ENCODE measurements around the gene MAP1B. TPM values are rescaled to one million over a fixed set of nuclear protein-coding genes. Genes with fewer than 3 reads are reported as not detected.

Gene MAP1B
- total and polyA plus RNA-seq, 9 of the 15 experiments (the other 6 are each of a cell fraction or from before 2014, with no cell fraction given): 5.2 to 66.1 (median 17.3) TPM

GRCh38 chr5:72202331-72202825, 95.1 kb downstream of the MAP1B start (continued):
- no peak for TF ChIP-seq CGGBP1 (CRISPR knock-in tag; IDR thresholded peaks at IDR 0.05)
- TF ChIP-seq CLOCK (CRISPR knock-in tag; IDR thresholded peaks at IDR 0.05; ENCODE audit: borderline replicate concordance): no peak
- TF ChIP-seq ARID1B (IDR thresholded peaks at IDR 0.05): no peak

GRCh38 chr5:72203251-72203845, 96.1 kb downstream of the MAP1B start:
- no peak for DNase-seq (ENCODE audit: extremely low read depth in 1 of 4, low spot score in 3 of 4)
- Histone ChIP-seq H3K36me3 (ENCODE audit: control insufficient read depth, insufficient read depth, low read length) (peaks cover 83% of the 10 kb centered on the region), H3K9ac (ENCODE audit: insufficient read depth in 1 of 2, low read depth in 2 of 2, low read length in 2 of 2) (no peak overlapping the region), H2AFZ (ENCODE audit: low read depth, low read length) (no peak overlapping the region), H3K79me2 (ENCODE audit: control insufficient read depth, insufficient read depth, low read length) (no peaks in the 10 kb centered on the region), H3K4me3 (no peak overlapping the region), H3K4me2 (ENCODE audit: insufficient read depth, low read length) (no peak overlapping the region), H3K9me1 (ENCODE audit: control insufficient read depth, insufficient read depth, low read length) (peaks cover 3% of the 10 kb centered on the region), H4K20me1 (replicated peaks; ENCODE audit: control insufficient read depth, insufficient read depth, low read length) (no peaks in the 10 kb centered on the region), H3K9me3 (replicated peaks; ENCODE audit: control insufficient read depth, insufficient read depth, low read depth, low read length) (no peaks in the 10 kb centered on the region), H3K27me3 (ENCODE audit: control insufficient read depth in 2 of 2, insufficient read depth in 2 of 2, low read length in 2 of 2) (no peaks in the 10 kb centered on the region), H3K27ac (ENCODE audit: extremely low read depth, low read depth, low read length) (no peak overlapping the region), H3K4me1 (replicated peaks in 1 of 2; ENCODE audit: control insufficient read depth in 2 of 2, insufficient read depth in 2 of 2, low read length in 2 of 2) (0 out of 5 replicates have a peak, but pooled peaks cover 0 to 2% of the 10 kb centered on the region in 2 experiments)
- TF ChIP-seq USF1 (CRISPR knock-in tag; IDR thresholded peaks at IDR 0.05): no peak
- TF ChIP-seq CEBPG (CRISPR knock-in tag; IDR thresholded peaks at IDR 0.05): no peak
- no peak for TF ChIP-seq CEBPG (tag; conservative IDR thresholded peaks at IDR 0.05 in 1 of 2, IDR thresholded peaks at IDR 0.05 in 1 of 2)
- no peak for TF ChIP-seq ZNF77 (CRISPR knock-in tag; IDR thresholded peaks at IDR 0.05)
- TF ChIP-seq HDAC2 (IDR thresholded peaks at IDR 0.05): no peak
- no peak for TF ChIP-seq SMC3 (conservative IDR thresholded peaks at IDR 0.05; ENCODE audit: insufficient read depth, low read depth, low read length)
- no peak for TF ChIP-seq MAFF (IDR thresholded peaks at IDR 0.05; ENCODE audit: low read length)
- no peak for FAIRE-seq
- in situ Hi-C loops (cut with MboI): no loop called here
- 90% methylated on average over 8 of the region's 8 CpGs for WGBS (ENCODE audit: insufficient coverage, low coverage, missing lambda C conversion rate)
- ChIA-PET POLR2A (no interaction called here), CTCF (ENCODE audit: low intra/inter-chr PET ratio) (no interaction called here)
- no TSS peak for BruUV-seq (replicated peaks)
- no peak for ATAC-seq
- intact Hi-C loops (cut with micrococcal nuclease): no loop called here

All from K562 (cell line).